ENCODE data around the gene EP400.
A peak's percentile ranks its signal among the peaks of the same experiment; 100 is the strongest.

- TF ChIP-seq CTCF (conservative IDR thresholded peaks at IDR 0.05 in 1 of 2, IDR thresholded peaks at IDR 0.05 in 1 of 2; ENCODE audit: low read depth in 1 of 2, low read length in 2 of 2) (peak in 1 of 2 donors; percentile 10), EZH2 (IDR thresholded peaks at IDR 0.05; ENCODE audit: low read length, missing control alignments) (no peak)
Observed at GRCh38 chr12:131949431-131950181, at the start of gene EP400.
